Spleen (tissue), 11 donors: ENCODE results near the gene KRT13. TPM values are rescaled to one million over a fixed set of nuclear protein-coding genes. Genes with fewer than 3 reads are reported as not detected.

Experiments
- DNase-seq: peaks from one replicate; pipeline ENCODE4 v3.0.0-alpha.2; 2020
- H3K27ac ChIP-seq, 8 donors: fragments of 200-600 bp; sonication (generic) in 7 of 8; 1 replicate in 4 of 8; 2 replicates in 4 of 8; pipeline versions ENCODE4 v1.5.0 to v1.8.0; 2016 to 2021; ENCODE audit warnings: inconsistent platforms in 4 of 8, mild to moderate bottlenecking in 4 of 8, moderate library complexity in 1 of 8
- H3K27me3 ChIP-seq, 7 donors: fragments of 200-600 bp; sonication (generic) in 6 of 7; replicated peaks in 1 of 7; 1 replicate in 4 of 7; 2 replicates in 3 of 7; pipeline versions ENCODE4 v1.5.0 to v1.8.0; 2016 to 2021; ENCODE audit warnings: inconsistent platforms in 3 of 7, mild to moderate bottlenecking in 1 of 7
- H3K36me3 ChIP-seq, 6 donors: fragments of 200-600 bp; sonication (generic) in 5 of 6; 1 replicate in 4 of 6; 2 replicates in 2 of 6; pipeline versions ENCODE4 v1.5.0 to v1.8.0; 2016 to 2021; ENCODE audit warnings: inconsistent platforms in 2 of 6
- H3K4me1 ChIP-seq, 6 donors: fragments of 200-600 bp; sonication (generic) in 5 of 6; 1 replicate in 3 of 6; 2 replicates in 3 of 6; pipeline versions ENCODE4 v1.5.0 to v1.8.0; 2016 to 2021; ENCODE audit warnings: inconsistent platforms in 3 of 6
- H3K4me3 ChIP-seq, 8 donors: fragments of 200-600 bp; sonication (generic) in 7 of 8; 1 replicate in 4 of 8; 2 replicates in 4 of 8; pipeline versions ENCODE4 v1.5.0 to v1.8.0; 2016 to 2021; ENCODE audit warnings: inconsistent platforms in 4 of 8, mild to moderate bottlenecking in 4 of 8, moderate library complexity in 2 of 8
- H3K9me3 ChIP-seq, 8 donors: fragments of 200-600 bp; sonication (generic) in 7 of 8; 1 replicate in 4 of 8; 2 replicates in 4 of 8; pipeline versions ENCODE4 v1.5.0 to v1.8.0; 2016 to 2021; ENCODE audit warnings: inconsistent platforms in 4 of 8
- CTCF ChIP-seq, 11 experiments: fragments of 200-600 bp in 7 of 11; fragments of 450-650 bp in 4 of 11; sonication (generic) in 4 of 11; IDR thresholded peaks in 8 of 11; conservative IDR thresholded peaks in 3 of 11; 1 replicate in 7 of 11; 2 replicates in 4 of 11; pipeline versions ENCODE4 v1.4.0 to v1.8.0; 2016 to 2021; ENCODE audit warnings: antibody characterized with exemption in 11 of 11, inconsistent platforms in 4 of 11, mild to moderate bottlenecking in 1 of 11
- POLR2A ChIP-seq, 3 donors: fragments of 450-650 bp; IDR thresholded peaks; one replicate each; pipeline ENCODE4 v1.5.1; 2017; ENCODE audit warnings: antibody characterized with exemption in 3 of 3, mild to moderate bottlenecking in 1 of 3
- POLR2AphosphoS5 ChIP-seq, 3 donors: sonication (generic); formaldehyde crosslinking; IDR thresholded peaks; one replicate each; pipeline ENCODE4 v1.5.1; 2017; ENCODE audit warnings: antibody characterized with exemption in 3 of 3
- WGBS, 5 donors: extraction: QIAGEN DNeasy Blood & Tissue Kit in 3 of 5; methylation state at CpG; one replicate each; pipeline versions ENCODE4 v1.1.5 to v1.1.7; 2013 to 2018; 5-methylcytosine and 5-hydroxymethylcytosine counted together
- intact Hi-C: fragments of 100-400 bp; cut with DNase I; formaldehyde crosslinking; loops from one replicate; pipeline ENCODE4 v1.15.0; 2023; ENCODE audit warnings: low total_unique reads
- polyA plus RNA-seq, 3 donors: library from polyadenylated mRNA; stranded (reverse); fragments of 200-250 nt; gene quantifications; one replicate each; pipeline ENCODE4 v1.2.1, GENCODE V29; 2013
- total RNA-seq, 7 donors: library from RNA; depleted of rRNA in 3 of 7; stranded (reverse); fragments of >200 nt in 3 of 7; fragmentation: NEBNext Ultra II Directional in 4 of 7; extraction: Animal tissue kit (Norgen Biotek cat#: 25700) in 4 of 7; gene quantifications; one replicate each; pipeline versions ENCODE4 v1.1.0 to v1.2.1, GENCODE V29; 2016 to 2021
- donor health status: healthy with polysubstance abuse.
- donor health status: DM: no; HTN: no; CAD: no; lungs with moderate emphysema.
- donor health status: DM: no; HTN: no; CAD: no.
- donor health status: Bipolar disorder and iron deficiency.
- donor health status: healthy.
- donor health status: DM: no; HTN: no; CAD: no.
- donor health status: DM: yes; HTN: yes; CAD: no.

KRT13 gene
- total and polyA plus RNA-seq, 10 donors = 1.6 to 26.4 (median 3.8) TPM; not detected in 7

GRCh38 chr17:41464682-41465081, 40.7 kb downstream of the KRT13 start:
- 57 to 76% (median 63%) methylated on average over 5 to 6 of the region's 6 CpGs for WGBS, 5 donors
- intact Hi-C loops = no loop called here
- no peak overlapping the region for H3K27ac ChIP-seq

GRCh38 chr17:41464173-41464572, 41.2 kb downstream of the KRT13 start:
- no peaks in the 10 kb centered on the region for H3K36me3 ChIP-seq
- H3K9me3 ChIP-seq = peaks cover 0 to 14% (median 6%) of the 10 kb centered on the region in 8 donors
- WGBS, 5 donors = 83 to 90% (median 88%) methylated on average over 8 to 11 of the region's 11 CpGs
- no peak for DNase-seq
- peaks cover 0 to 24% (median 0%) of the 10 kb centered on the region in 7 donors for H3K27me3 ChIP-seq
- no peaks in the 10 kb centered on the region for H3K4me1 ChIP-seq
- intact Hi-C loops = no loop called here
- no peak overlapping the region for H3K27ac ChIP-seq
- no peak overlapping the region for H3K4me3 ChIP-seq
- TF ChIP-seq CTCF (IDR thresholded peaks at IDR 0.05 in 8 of 11, conservative IDR thresholded peaks at IDR 0.05 in 3 of 11) (no peak), POLR2A (IDR thresholded peaks at IDR 0.05) (no peak), POLR2AphosphoS5 (IDR thresholded peaks at IDR 0.05) (no peak)

More at GRCh38 chr17:41464682-41465081, 40.7 kb downstream of the KRT13 start:
- Histone ChIP-seq H3K27me3 (peaks cover 0 to 24% (median 0%) of the 10 kb centered on the region in 7 donors), H3K4me3 (no peak overlapping the region), H3K36me3 (no peaks in the 10 kb centered on the region), H3K4me1 (no peaks in the 10 kb centered on the region), H3K9me3 (peaks cover 0 to 14% (median 6%) of the 10 kb centered on the region in 8 donors)
- DNase-seq = no peak
- TF ChIP-seq POLR2AphosphoS5 (IDR thresholded peaks at IDR 0.05) (no peak), POLR2A (IDR thresholded peaks at IDR 0.05) (no peak), CTCF (IDR thresholded peaks at IDR 0.05 in 8 of 11, conservative IDR thresholded peaks at IDR 0.05 in 3 of 11) (no peak)

GRCh38 chr17:41463746-41464145, 41.7 kb downstream of the KRT13 start:
- no peak for DNase-seq
- Histone ChIP-seq H3K36me3 (no peaks in the 10 kb centered on the region), H3K27ac (no peak overlapping the region), H3K4me1 (no peaks in the 10 kb centered on the region), H3K9me3 (peaks cover 0 to 14% (median 6%) of the 10 kb centered on the region in 8 donors), H3K4me3 (no peak overlapping the region), H3K27me3 (peaks cover 0 to 24% (median 0%) of the 10 kb centered on the region in 7 donors)
- WGBS, 5 donors = 90 to 97% (median 92%) methylated on average over 8 of the region's 8 CpGs
- intact Hi-C loops = no loop called here
- TF ChIP-seq POLR2A (IDR thresholded peaks at IDR 0.05) (no peak), CTCF (IDR thresholded peaks at IDR 0.05 in 8 of 11, conservative IDR thresholded peaks at IDR 0.05 in 3 of 11) (no peak)

- WGBS, 5 donors = 70 to 83% (median 80%) methylated on average over 8 to 15 of the region's 15 CpGs
- Histone ChIP-seq H3K4me1 (no peaks in the 10 kb centered on the region), H3K36me3 (no peaks in the 10 kb centered on the region), H3K9me3 (peaks cover 0 to 5% (median 0%) of the 10 kb centered on the region in 8 donors), H3K27ac (no peak overlapping the region), H3K27me3 (peaks cover 0 to 23% (median 0%) of the 10 kb centered on the region in 7 donors), H3K4me3 (no peak overlapping the region)
- TF ChIP-seq POLR2AphosphoS5 (IDR thresholded peaks at IDR 0.05) (no peak), CTCF (IDR thresholded peaks at IDR 0.05 in 8 of 11, conservative IDR thresholded peaks at IDR 0.05 in 3 of 11) (no peak), POLR2A (IDR thresholded peaks at IDR 0.05) (no peak)
- DNase-seq = no peak
- intact Hi-C loops = no loop called here
Measured at GRCh38 chr17:41462705-41463104, 42.7 kb downstream of the KRT13 start.
